CD4-positive, alpha-beta T cell treated with Interleukin-10 for 1 hour (primary cell): Measurements from ENCODE around the gene DUSP14.
"Not testable (repeated sequence)": the region's sequence is repeated elsewhere in the genome, so short reads cannot be mapped to it uniquely, and the experiment has no call there.

ENCODE experiments used
- DNase-seq: peaks from one replicate; pipeline ENCODE4 v3.0.0-alpha.2; 2020

Gene DUSP14, protein sequence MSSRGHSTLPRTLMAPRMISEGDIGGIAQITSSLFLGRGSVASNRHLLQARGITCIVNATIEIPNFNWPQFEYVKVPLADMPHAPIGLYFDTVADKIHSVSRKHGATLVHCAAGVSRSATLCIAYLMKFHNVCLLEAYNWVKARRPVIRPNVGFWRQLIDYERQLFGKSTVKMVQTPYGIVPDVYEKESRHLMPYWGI

GRCh38 chr17:37489197-37490001 lies at the start of gene DUSP14:
DUSP14 (plus strand) TSS chr17:37489891; CDS start chr17:37512273, 22,382 bp downstream.
- DNase-seq: peak; percentile 86

- DNase-seq: no peak
These were observed 49.3 kb upstream of the DUSP14 start for GRCh38 chr17:37440424-37440823.

DNA sequence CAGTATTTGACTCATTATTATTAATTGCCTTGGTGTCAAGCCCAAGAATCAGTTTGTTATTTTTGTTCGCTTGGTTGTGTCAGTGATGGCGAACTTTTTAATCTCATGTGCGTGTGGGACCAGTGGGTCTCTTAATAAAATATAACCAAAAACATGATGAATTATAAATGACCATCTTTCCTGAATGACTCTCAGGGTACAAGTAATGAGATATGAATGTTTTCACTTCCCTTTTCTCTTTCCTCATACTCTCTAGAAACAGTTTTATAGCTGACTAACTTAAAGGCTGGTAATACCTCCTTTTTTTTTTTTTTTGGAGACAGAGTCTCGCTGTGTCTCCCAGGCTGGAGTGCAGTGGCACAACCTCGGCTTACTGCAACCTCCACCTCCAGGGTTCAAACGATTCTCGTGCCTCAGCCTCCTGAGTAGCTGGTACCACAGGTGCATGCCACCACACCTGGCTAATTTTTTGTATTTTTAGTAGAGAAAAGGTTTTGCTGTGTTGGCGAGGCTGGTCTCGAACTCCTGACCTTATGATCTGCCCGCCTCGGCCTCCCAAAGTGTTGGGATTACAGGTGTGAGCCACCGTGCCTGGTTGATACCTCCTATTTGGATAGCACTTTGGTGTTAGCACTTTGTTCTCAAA lies 48.2 kb upstream of the DUSP14 start:
- not testable (repeated sequence) for DNase-seq

DNA sequence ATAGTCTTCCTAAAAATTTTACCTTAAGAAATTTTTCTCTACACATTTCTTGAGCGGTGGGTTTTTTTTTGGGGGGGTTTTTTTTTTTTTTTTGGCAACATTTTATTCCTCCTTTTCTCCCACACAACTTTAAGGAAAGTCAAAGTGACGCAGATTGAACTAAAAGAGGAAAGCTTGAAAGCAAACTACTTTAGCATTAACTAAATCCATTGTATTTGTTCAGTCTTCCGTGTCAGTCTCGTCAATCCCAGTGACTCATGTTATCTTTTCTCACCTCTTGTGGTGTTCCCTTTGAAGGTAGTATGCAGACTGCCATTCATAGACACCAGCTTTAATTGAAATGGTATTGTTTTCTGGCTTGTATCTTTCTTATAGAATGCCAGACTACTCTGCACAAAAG lies 43.7 kb upstream of the DUSP14 start:
- DNase-seq: no peak

DNA sequence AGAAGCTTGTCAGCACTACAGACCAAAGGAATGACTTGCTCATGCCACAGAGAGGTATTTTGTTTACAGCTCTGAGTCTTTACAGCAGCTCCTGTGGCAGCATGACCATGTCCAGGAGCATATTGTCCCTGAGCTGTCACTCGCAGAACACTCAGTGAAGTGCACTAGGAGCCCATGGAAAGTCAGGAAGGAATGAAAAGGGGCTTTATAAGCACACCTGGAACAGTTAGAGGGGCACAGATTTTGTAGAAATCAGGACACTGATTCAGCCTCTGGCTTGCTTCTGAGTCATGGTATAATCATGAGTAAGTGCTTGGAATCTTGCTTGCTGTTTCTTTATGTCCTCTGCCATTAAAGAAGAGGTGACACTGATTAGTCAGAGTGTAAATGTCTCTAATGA lies 42.0 kb upstream of the DUSP14 start:
- no peak for DNase-seq

GRCh38 chr17:37450112-37450511 lies 39.6 kb upstream of the DUSP14 start:
- DNase-seq: no peak

DNA sequence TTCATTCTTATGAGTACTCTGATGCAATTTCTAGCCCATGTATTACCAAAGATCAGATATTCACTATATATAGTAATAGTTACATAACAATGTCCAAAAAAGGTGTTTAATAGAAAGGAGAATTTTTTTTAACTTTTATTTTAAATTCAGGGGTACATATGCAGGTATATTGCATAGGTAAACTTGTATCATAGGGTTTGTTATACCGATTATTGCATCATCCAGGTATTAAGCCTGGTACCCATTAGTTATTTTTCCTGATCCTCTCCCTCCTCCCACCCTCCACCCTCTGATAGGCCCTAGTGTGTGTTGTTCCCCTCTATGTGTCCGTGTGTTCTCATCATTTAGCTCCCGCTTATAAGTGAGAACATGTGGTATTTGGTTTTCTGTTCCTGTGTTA lies 31.9 kb upstream of the DUSP14 start:
- DNase-seq: not testable (repeated sequence)

GRCh38 chr17:37458805-37459204 lies 30.9 kb upstream of the DUSP14 start:
- DNase-seq: no peak

GRCh38 chr17:37461668-37462067 lies 28.0 kb upstream of the DUSP14 start:
- DNase-seq: no peak

DNA sequence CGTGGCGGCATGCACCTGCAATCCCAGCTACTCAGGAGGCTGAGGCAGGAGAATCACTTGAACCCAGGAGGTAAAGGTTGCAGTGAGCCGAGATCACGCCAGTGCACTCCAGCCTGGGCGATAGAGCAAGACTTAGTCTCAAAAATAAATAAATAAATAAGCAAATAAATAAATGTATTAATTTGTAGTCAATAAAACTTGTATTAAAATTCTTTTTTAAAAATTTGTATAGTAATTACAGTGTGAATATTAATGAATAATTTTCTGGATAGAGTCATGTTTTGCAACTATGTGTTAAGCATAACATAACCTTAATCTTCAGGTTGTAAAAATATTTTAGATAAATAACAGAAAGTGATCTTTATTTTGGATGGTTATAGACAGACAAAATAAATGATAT lies 27.2 kb upstream of the DUSP14 start:
- DNase-seq: no peak

- no peak for DNase-seq
These were observed 26.7 kb upstream of the DUSP14 start for GRCh38 chr17:37463039-37463438.

GRCh38 chr17:37465069-37465616 lies 24.5 kb upstream of the DUSP14 start:
- no peak for DNase-seq

GRCh38 chr17:37466471-37466870 lies 23.2 kb upstream of the DUSP14 start:
- DNase-seq: no peak

DNA sequence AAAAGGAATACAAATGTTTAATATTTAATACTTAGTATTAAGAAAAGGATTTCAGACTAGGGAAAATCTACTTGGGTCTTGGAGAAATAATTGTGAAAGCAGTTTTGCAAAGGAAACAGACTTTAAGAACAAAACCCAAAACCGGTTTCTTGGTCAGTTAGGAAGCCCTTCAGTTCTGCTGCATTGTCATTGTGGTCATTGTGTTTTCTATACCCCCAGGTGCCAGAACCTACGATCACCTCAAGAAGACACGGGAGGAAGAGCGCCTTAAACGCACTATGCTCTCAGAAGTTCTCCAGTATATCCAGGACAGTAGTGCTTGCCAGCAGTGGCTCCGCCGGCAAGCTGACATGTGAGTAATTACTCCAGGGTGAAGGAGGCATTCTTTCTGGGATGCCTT lies 19.5 kb upstream of the DUSP14 start:
- no peak for DNase-seq

DNA sequence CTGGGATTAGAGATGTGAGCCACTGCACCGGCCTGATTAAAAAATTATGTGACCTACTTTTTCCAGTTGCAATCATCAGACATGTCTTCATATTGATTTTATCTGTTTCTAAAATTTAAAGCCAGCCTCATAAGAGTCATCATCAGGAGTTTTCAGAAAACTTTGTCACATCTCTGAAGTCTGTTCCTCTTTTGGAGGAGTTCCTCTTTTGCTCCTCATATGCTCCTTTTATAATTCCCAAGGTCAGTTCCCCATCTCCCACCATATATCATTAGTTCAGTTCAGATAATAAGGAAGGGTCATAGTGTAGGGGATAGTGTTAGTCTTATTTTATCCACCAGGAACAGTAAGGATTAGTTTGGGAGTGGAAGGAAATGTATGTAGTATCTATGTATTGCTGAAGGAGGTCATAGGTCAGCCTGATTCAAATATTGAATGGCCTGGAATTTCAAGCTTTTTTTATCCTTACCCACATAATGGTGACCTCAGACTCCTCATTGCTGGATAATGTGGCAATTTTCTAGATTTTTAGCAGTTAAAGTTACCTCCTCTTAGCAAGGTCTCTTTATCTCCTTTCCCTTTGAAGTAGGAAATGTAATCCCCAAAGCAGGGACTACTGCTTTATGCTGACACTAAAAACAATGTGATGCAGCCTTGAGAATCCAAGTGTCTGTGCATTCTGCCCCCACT lies 13.8 kb upstream of the DUSP14 start:
- DNase-seq: no peak

DNA sequence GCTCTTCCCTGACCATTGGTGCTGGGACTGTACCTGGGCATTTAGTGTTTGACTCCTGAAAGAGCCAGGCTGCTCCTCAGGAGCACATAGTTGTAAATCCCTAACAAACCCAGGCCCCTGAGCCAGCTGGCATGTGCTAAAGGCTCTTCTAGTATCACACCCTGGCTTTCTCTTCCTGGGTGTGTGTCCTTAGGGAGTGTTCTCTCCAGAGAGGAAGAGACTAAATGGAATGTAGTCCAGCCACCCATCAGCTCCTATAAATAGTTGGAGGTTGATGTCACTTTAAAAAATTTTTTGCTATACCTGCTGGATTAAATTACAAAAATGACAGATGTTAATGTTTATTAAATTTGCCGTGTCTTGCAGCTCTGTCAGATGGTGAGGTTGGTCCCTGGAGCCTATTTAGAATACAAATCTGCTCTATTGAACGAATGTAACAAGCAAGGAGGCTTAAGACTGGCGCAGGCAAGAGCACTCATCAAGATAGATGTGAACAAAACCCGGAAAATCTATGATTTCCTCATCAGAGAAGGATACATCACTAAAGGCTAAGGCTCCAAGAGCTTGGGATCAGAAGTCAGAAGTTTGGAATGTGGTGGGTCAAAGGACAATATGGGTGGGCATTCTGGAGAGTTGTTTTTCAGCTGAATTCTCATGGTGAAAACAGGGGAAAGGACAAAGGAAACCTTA lies 13.1 kb upstream of the DUSP14 start:
- no peak for DNase-seq

DNA sequence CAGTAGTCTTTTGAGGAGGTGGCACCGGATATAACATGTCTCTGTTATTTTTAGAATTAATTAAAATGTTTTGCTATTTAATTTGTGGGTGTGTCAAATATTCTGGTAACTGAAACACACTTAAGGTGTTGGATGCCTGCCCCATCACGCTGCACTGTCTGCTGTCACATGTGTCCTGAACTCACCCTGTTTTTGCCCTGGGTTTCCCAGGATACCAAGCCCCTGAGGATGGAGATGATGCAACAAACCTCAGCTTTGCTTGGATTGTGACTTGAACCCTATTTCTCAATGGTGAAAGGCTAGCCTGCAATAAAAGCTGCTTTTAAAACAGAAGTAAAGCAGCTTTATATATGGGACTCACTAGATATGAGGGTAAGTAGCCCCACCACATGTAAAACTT lies 11.5 kb upstream of the DUSP14 start:
- DNase-seq: no peak

DNA sequence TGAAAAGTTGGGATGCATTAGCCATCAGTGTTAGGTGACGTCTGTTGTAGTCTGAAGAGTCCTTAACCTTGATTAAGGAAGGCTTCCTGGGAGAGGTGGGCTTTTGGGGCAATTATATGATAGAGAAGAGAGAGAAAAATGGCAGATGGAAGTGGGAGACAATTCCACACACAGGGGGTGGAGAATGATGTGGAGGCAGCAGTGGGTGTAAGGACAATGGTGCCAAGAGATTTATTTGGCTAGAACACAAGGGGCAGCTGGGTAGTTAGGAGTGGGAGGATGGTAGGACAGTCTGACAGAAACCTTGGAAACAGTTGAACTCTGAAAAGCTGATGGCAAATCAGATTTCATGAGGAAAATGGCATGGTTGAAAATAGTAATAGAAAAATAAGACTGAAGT lies 10.7 kb upstream of the DUSP14 start:
- no peak for DNase-seq

GRCh38 chr17:37480427-37480826 lies 9.3 kb upstream of the DUSP14 start:
- DNase-seq: no peak

DNA sequence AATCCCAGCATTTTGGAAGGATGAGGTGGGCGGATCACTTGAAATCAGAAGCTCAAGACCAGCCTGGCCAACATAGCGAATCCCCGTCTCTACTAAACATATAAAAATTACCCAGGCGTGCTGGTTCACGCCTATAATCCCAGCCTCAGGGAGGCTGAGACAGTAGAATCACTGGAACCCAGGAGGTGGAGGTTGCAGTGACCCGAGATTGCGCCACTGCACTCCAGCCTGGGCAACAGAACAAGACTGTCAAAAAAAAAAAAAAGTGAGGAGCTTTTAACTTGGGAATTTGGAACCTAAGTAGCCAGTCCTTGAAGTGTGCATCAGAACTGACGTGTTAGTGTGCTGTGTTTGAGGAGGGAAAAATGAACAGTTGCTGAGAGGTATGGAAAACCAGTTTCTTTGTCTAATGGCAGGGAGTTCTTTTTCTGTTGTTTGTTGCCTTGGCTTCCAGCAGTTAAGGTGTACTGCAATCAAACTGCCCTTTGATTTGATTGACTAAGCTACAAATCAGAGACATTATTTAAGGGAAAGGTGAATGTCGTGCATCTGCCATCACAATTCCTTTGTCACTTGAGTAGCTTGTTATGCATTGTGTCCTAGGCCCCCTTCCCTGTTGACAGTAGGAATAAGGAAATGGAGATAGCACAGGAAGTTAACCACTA lies 8.6 kb upstream of the DUSP14 start:
- DNase-seq: no peak

GRCh38 chr17:37483311-37484039 lies 6.2 kb upstream of the DUSP14 start:
- DNase-seq: no peak
